HepG2 (cell line): Measurements from ENCODE around the gene PIGO. TPM values are rescaled to one million over a fixed set of nuclear protein-coding genes. Genes with fewer than 3 reads are reported as not detected.

Source experiments
- DDIT3 ChIP-seq: sonication (generic); formaldehyde crosslinking; IDR thresholded peaks from 2 replicates; pipeline ENCODE4 v1.4.0; 2020; ENCODE audit warnings: mild to moderate bottlenecking, missing genetic modification reagents
- GATAD2A ChIP-seq: IDR thresholded peaks from 2 replicates; pipeline ENCODE4 v1.6.1; 2016
- HDAC1 ChIP-seq: sonication (generic); formaldehyde crosslinking; IDR thresholded peaks from 2 replicates; pipeline ENCODE4 v1.5.1; 2020; ENCODE audit warnings: mild to moderate bottlenecking, missing genetic modification reagents
- HHEX ChIP-seq: IDR thresholded peaks from 2 replicates; pipeline ENCODE4 v1.6.1; 2016; ENCODE audit warnings: control low read depth
- HNF1A ChIP-seq, 2 experiments: sonication (generic) in 1 of 2; formaldehyde crosslinking in 1 of 2; IDR thresholded peaks; 2 replicates each; pipeline versions ENCODE4 v1.4.0 to v1.6.1; 2016 to 2020; ENCODE audit warnings: borderline replicate concordance in 1 of 2, low read depth in 1 of 2, mild to moderate bottlenecking in 1 of 2, missing genetic modification reagents in 1 of 2
- JUNB ChIP-seq: sonication (generic); formaldehyde crosslinking; IDR thresholded peaks from 2 replicates; pipeline ENCODE4 v1.8.0; 2022; ENCODE audit warnings: missing genetic modification reagents, mild to moderate bottlenecking, borderline replicate concordance
- KAT2B ChIP-seq: fragments of 150-350 bp; IDR thresholded peaks from 2 replicates; pipeline ENCODE4 v1.6.1; 2014; ENCODE audit warnings: low read depth, low read length, borderline replicate concordance
- KLF16 ChIP-seq, 2 experiments: sonication (generic) in 1 of 2; formaldehyde crosslinking in 1 of 2; IDR thresholded peaks; 2 replicates each; pipeline versions ENCODE4 v1.6.1 to v1.8.0; 2016 to 2023; ENCODE audit warnings: missing genetic modification reagents in 2 of 2, missing compliant biosample characterization in 1 of 2
- TMF1 ChIP-seq: sonication (generic); formaldehyde crosslinking; IDR thresholded peaks from 2 replicates; pipeline ENCODE4 v1.8.1; 2022; ENCODE audit warnings: low read depth, missing genetic modification reagents
- ZIK1 ChIP-seq: sonication (generic); formaldehyde crosslinking; IDR thresholded peaks from 2 replicates; pipeline ENCODE4 v1.5.0; 2020; ENCODE audit warnings: mild to moderate bottlenecking, low read depth, missing genetic modification reagents, borderline replicate concordance
- ZNF10 ChIP-seq: sonication (generic); formaldehyde crosslinking; IDR thresholded peaks from 2 replicates; pipeline ENCODE4 v1.4.0; 2020; ENCODE audit warnings: mild to moderate bottlenecking, low read depth, missing genetic modification reagents, borderline replicate concordance
- ZNF207 ChIP-seq: fragments of 450-650 bp; IDR thresholded peaks from 2 replicates; pipeline ENCODE4 v1.6.1; 2016; ENCODE audit warnings: antibody characterized with exemption, borderline replicate concordance
- ZNF276 ChIP-seq: sonication (generic); formaldehyde crosslinking; IDR thresholded peaks from 2 replicates; pipeline ENCODE4 v1.4.0; 2020; ENCODE audit warnings: mild to moderate bottlenecking, low read depth, missing genetic modification reagents
- ZNF280D ChIP-seq: sonication (generic); formaldehyde crosslinking; IDR thresholded peaks from 2 replicates; pipeline ENCODE4 v1.5.1; 2020; ENCODE audit warnings: mild to moderate bottlenecking, missing genetic modification reagents
- ZNF317 ChIP-seq: sonication (generic); formaldehyde crosslinking; IDR thresholded peaks from 2 replicates; pipeline ENCODE4 v1.5.0; 2020; ENCODE audit warnings: mild to moderate bottlenecking, missing genetic modification reagents
- ZNF432 ChIP-seq: sonication (generic); formaldehyde crosslinking; IDR thresholded peaks from 2 replicates; pipeline ENCODE4 v1.5.0; 2020; ENCODE audit warnings: missing genetic modification reagents, mild to moderate bottlenecking, borderline replicate concordance
- ZNF605 ChIP-seq: sonication (generic); formaldehyde crosslinking; IDR thresholded peaks from 2 replicates; pipeline ENCODE4 v1.8.0; 2022; ENCODE audit warnings: mild to moderate bottlenecking, missing genetic modification reagents
- ZNF615 ChIP-seq: sonication (generic); formaldehyde crosslinking; IDR thresholded peaks from 2 replicates; pipeline ENCODE4 v1.5.0; 2020; ENCODE audit warnings: mild to moderate bottlenecking, missing genetic modification reagents, borderline replicate concordance
- polyA plus RNA-seq, 8 experiments: library from polyadenylated mRNA; depleted of rRNA in 3 of 8; stranded (reverse) in 7 of 8; unstranded in 1 of 8; fragments of >200 nt; fragmentation: Illumina TruSeq in 4 of 8; extraction: Trizol in 4 of 8; gene quantifications; 2 replicates each; pipeline versions ENCODE4 v1.2.1 to v1.2.3, GENCODE V29; 2011 to 2016; ENCODE audit warnings: low read depth in 4 of 8, missing spikeins in 1 of 8, mixed read lengths in 1 of 8; ENCODE audit not compliant: insufficient read depth in 1 of 8
- total RNA-seq, 5 experiments: library from RNA; depleted of rRNA; stranded (reverse); fragments of >200 nt; fragmentation: Illumina TruSeq; extraction: Trizol; gene quantifications; 2 replicates each; pipeline ENCODE4 v1.2.3, GENCODE V29; 2016; ENCODE audit warnings: low read depth in 1 of 5

The PIGO gene
- total and polyA plus RNA-seq, 2 of the 13 experiments (the other 11 are each of a cell fraction or from before 2014, with no cell fraction given) = 20.5 to 26.2 TPM

GRCh38 chr9:35079426-35080341, 16.7 kb downstream of the PIGO start, which contains the start of gene FANCG (continued):
- TF ChIP-seq KLF16 (CRISPR knock-in tag; IDR thresholded peaks at IDR 0.05) (peak in 1 of 2 experiments; percentile 85; a peak in 1 of 4 replicates), HHEX (CRISPR knock-in tag) (no peak), ZNF615 (CRISPR knock-in tag) (no peak), ZNF605 (peak; percentile 85), HNF1A (IDR thresholded peaks at IDR 0.05; ENCODE audit: low read depth) (no peak), HNF1A (CRISPR knock-in tag; IDR thresholded peaks at IDR 0.05; ENCODE audit: borderline replicate concordance) (peak; percentile 37; the same call in 1 of the 2 replicates), ZNF207 (no peak), ZNF276 (CRISPR knock-in tag) (no peak), ZNF432 (CRISPR knock-in tag) (no peak), JUNB (CRISPR knock-in tag) (no peak), KAT2B (no peak), TMF1 (peak; percentile 74; the same call in 1 of the 2 replicates), GATAD2A (CRISPR knock-in tag) (no peak), HDAC1 (CRISPR knock-in tag) (peak; percentile 89), ZIK1 (CRISPR knock-in tag) (no peak; the same call in 1 of the 2 replicates), ZNF10 (CRISPR knock-in tag) (no peak), DDIT3 (CRISPR knock-in tag) (no peak), ZNF317 (CRISPR knock-in tag) (peak; percentile 78; the same call in 1 of the 2 replicates), ZNF280D (peak; percentile 92)
